ENCODE results near the gene SAMD4A.

Gene SAMD4A

GRCh38 chr14:54769951-54770863 is 203.3 kb downstream of the SAMD4A start:
- H3K27ac ChIP-seq (replicated peaks) = no peak overlapping the region
- no peak overlapping the region for H3K4me3 ChIP-seq (replicated peaks; ENCODE audit: insufficient read depth, low read length)
- DNase-seq (ENCODE audit: low read depth in 1 of 2, low spot score in 1 of 2) = no peak
- no peak for TF ChIP-seq REST (IDR thresholded peaks at IDR 0.05; ENCODE audit: insufficient replicate concordance, low read depth)
- TF ChIP-seq SPI1 (IDR thresholded peaks at IDR 0.05; ENCODE audit: borderline replicate concordance, low read depth) = no peak
- TF ChIP-seq GABPA (IDR thresholded peaks at IDR 0.05; ENCODE audit: low read depth) = no peak
- TF ChIP-seq, protein P1, sequence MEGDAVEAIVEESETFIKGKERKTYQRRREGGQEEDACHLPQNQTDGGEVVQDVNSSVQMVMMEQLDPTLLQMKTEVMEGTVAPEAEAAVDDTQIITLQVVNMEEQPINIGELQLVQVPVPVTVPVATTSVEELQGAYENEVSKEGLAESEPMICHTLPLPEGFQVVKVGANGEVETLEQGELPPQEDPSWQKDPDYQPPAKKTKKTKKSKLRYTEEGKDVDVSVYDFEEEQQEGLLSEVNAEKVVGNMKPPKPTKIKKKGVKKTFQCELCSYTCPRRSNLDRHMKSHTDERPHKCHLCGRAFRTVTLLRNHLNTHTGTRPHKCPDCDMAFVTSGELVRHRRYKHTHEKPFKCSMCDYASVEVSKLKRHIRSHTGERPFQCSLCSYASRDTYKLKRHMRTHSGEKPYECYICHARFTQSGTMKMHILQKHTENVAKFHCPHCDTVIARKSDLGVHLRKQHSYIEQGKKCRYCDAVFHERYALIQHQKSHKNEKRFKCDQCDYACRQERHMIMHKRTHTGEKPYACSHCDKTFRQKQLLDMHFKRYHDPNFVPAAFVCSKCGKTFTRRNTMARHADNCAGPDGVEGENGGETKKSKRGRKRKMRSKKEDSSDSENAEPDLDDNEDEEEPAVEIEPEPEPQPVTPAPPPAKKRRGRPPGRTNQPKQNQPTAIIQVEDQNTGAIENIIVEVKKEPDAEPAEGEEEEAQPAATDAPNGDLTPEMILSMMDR (IDR thresholded peaks at IDR 0.05; ENCODE audit: insufficient read depth, low read length) = no peak
- no peak for TF ChIP-seq POLR2AphosphoS5 (IDR thresholded peaks at IDR 0.05; ENCODE audit: low read depth)
- H3K27me3 ChIP-seq (ENCODE audit: insufficient read depth, poor library complexity, severe bottlenecking) = no peaks in the 10 kb centered on the region

DNA sequence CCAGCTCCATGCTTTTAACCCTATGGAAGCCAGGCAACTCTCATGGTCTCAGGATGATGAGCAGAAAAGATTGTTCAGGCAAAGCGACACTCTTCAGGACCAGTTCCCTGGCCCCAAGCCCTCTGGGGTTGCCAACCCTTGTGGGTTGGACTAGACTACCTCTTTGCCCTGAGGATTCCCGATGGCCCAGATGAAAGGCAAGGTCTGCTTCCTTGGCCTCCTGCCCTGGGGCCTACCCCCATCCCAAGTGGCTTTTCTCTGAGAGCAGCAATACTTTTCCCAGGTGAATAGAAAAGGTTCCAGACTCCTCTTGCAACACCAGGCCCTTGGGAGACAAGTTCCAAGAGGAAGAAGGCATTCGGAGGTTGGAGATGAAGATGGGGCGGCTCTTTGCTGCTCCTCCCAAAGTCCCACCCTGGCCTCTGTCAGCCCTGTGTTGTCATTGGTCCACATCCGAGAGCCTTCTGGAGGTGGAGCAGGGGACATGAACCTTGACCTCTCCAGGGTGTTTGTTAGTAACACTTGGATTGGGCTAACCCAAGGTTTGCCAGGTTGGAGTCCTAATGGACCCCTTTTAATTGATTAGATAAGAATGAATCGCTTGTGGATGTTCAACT is 204.6 kb downstream of the SAMD4A start:
- no peak overlapping the region for H3K27ac ChIP-seq (replicated peaks)
- no peak overlapping the region for H3K4me3 ChIP-seq (replicated peaks; ENCODE audit: insufficient read depth, low read length)
- no peak for TF ChIP-seq REST (IDR thresholded peaks at IDR 0.05; ENCODE audit: insufficient replicate concordance, low read depth)
- DNase-seq (ENCODE audit: low read depth in 1 of 2, low spot score in 1 of 2) = no peak
- no peaks in the 10 kb centered on the region for H3K27me3 ChIP-seq (ENCODE audit: insufficient read depth, poor library complexity, severe bottlenecking)

- no peak overlapping the region for H3K27ac ChIP-seq (replicated peaks)
These were observed 205.5 kb downstream of the SAMD4A start for GRCh38 chr14:54772451-54772881.

More at GRCh38 chr14:54772451-54772881, 205.5 kb downstream of the SAMD4A start:
- TF ChIP-seq GABPA (IDR thresholded peaks at IDR 0.05; ENCODE audit: low read depth) (no peak), POLR2AphosphoS5 (IDR thresholded peaks at IDR 0.05; ENCODE audit: low read depth) (no peak), SPI1 (IDR thresholded peaks at IDR 0.05; ENCODE audit: borderline replicate concordance, low read depth) (no peak)
- TF ChIP-seq, protein P1 (IDR thresholded peaks at IDR 0.05; ENCODE audit: insufficient read depth, low read length) = no peak
- no peaks in the 10 kb centered on the region for H3K27me3 ChIP-seq (ENCODE audit: insufficient read depth, poor library complexity, severe bottlenecking)
- H3K4me3 ChIP-seq (replicated peaks; ENCODE audit: insufficient read depth, low read length) = no peak overlapping the region
- no peak for DNase-seq (ENCODE audit: low read depth in 1 of 2, low spot score in 1 of 2)

Data from HL-60 (cell line).